IMR-90 (cell line): ENCODE data around the gene PRPF4. TPM values are rescaled to one million over a fixed set of nuclear protein-coding genes. Genes with fewer than 3 reads are reported as not detected.

Experiments
- ATAC-seq: fragments of 200-7000 bp; cut with Tn5 transposase; 2 replicates; pipeline ENCODE4 v1.9.1; 2020; ENCODE audit warnings: low read depth, mild to moderate bottlenecking, moderate library complexity
- BruUV-seq: library from RNA; stranded (reverse); fragments of 400-500 nt; replicated peaks from 2 replicates; lab custom pipeline; 2021; lab: Mats Ljungman, UMichigan
- CTCF ChIA-PET: fragments of 300-600 bp; formaldehyde crosslinking; extraction: SDS; loops from one replicate; lab custom pipeline; 2021; ENCODE audit warnings: antibody characterized with exemption; lab: Yijun Ruan, JAX
- POLR2A ChIA-PET: fragments of 300-600 bp; sonication (Branson Sonifier 250); formaldehyde crosslinking; loops from one replicate; lab custom pipeline; 2022; ENCODE audit warnings: antibody characterized with exemption; ENCODE audit not compliant: unreplicated experiment; lab: Charles Lee
- DNase-seq: peaks from one replicate; pipeline ENCODE4 v3.0.0; 2013
- H2AFZ ChIP-seq: replicated peaks from 2 replicates; pipeline ENCODE3; 2013; ENCODE audit warnings: low read length, mild to moderate bottlenecking; ENCODE audit not compliant: poor library complexity
- H2AK5ac ChIP-seq: 2 replicates; pipeline ENCODE4 v1.6.1; 2013; ENCODE audit warnings: low read depth, low read length, inconsistent platforms
- H2AK9ac ChIP-seq: replicated peaks from 2 replicates; pipeline ENCODE3; 2013; ENCODE audit warnings: mild to moderate bottlenecking, low read depth, low read length, moderate library complexity; ENCODE audit not compliant: poor library complexity
- H2BK120ac ChIP-seq: 2 replicates; pipeline ENCODE4 v1.6.1; 2013; ENCODE audit warnings: low read depth, low read length, inconsistent platforms
- H2BK15ac ChIP-seq: 3 replicates; pipeline ENCODE4 v1.6.1; 2013; ENCODE audit warnings: low read depth, low read length, inconsistent platforms
- H2BK20ac ChIP-seq: 2 replicates; pipeline ENCODE4 v1.6.1; 2013; ENCODE audit warnings: low read depth, mild to moderate bottlenecking, inconsistent platforms, low read length, moderate library complexity
- H2BK5ac ChIP-seq: 2 replicates; pipeline ENCODE4 v1.6.1; 2013; ENCODE audit warnings: mild to moderate bottlenecking, low read depth, low read length, inconsistent platforms; ENCODE audit not compliant: poor library complexity, severe bottlenecking
- H3K14ac ChIP-seq: replicated peaks from 2 replicates; pipeline ENCODE4 v1.6.1; 2013; ENCODE audit warnings: low read depth, low read length, inconsistent platforms
- H3K18ac ChIP-seq: 2 replicates; pipeline ENCODE4 v1.6.1; 2013; ENCODE audit warnings: low read depth, low read length, control low read depth
- H3K23ac ChIP-seq: 2 replicates; pipeline ENCODE4 v1.6.1; 2013; ENCODE audit warnings: low read depth, low read length, inconsistent platforms
- H3K27ac ChIP-seq: 2 replicates; pipeline ENCODE4 v1.5.1; 2013; ENCODE audit warnings: mild to moderate bottlenecking, control low read depth, low read length; ENCODE audit not compliant: insufficient read depth
- H3K27me3 ChIP-seq: 2 replicates; pipeline ENCODE4 v1.6.1; 2013; ENCODE audit warnings: low read length; ENCODE audit not compliant: control insufficient read depth, insufficient read depth
- H3K36me3 ChIP-seq: 2 replicates; pipeline ENCODE4 v1.6.1; 2013; ENCODE audit warnings: low read length, mixed read lengths; ENCODE audit not compliant: control insufficient read depth, insufficient read depth
- H3K4ac ChIP-seq: 2 replicates; pipeline ENCODE4 v1.6.1; 2013; ENCODE audit warnings: low read depth, low read length, inconsistent platforms
- H3K4me1 ChIP-seq: 2 replicates; pipeline ENCODE4 v1.6.1; 2013; ENCODE audit warnings: low read length, mixed read lengths; ENCODE audit not compliant: control insufficient read depth, insufficient read depth
- H3K4me2 ChIP-seq: 2 replicates; pipeline ENCODE4 v1.6.1; 2013; ENCODE audit warnings: low read depth, mild to moderate bottlenecking, control low read depth, low read length, moderate library complexity
- H3K4me3 ChIP-seq: 2 replicates; pipeline ENCODE4 v1.5.1; 2013; ENCODE audit warnings: low read depth, mild to moderate bottlenecking, control low read depth, low read length, moderate library complexity; ENCODE audit not compliant: insufficient read depth
- H3K56ac ChIP-seq: 2 replicates; pipeline ENCODE4 v1.6.1; 2013; ENCODE audit warnings: low read length, inconsistent platforms; ENCODE audit not compliant: insufficient read depth; ENCODE audit errors: extremely low read depth
- H3K79me1 ChIP-seq, 2 experiments: 2 replicates each; pipeline ENCODE4 v1.6.1; 2013; ENCODE audit warnings: low read length in 2 of 2, inconsistent platforms in 1 of 2, low read depth in 1 of 2
- H3K9ac ChIP-seq: 2 replicates; pipeline ENCODE4 v1.6.1; 2013; ENCODE audit warnings: low read depth, low read length, control low read depth
- H3K9me1 ChIP-seq: 2 replicates; pipeline ENCODE4 v1.6.1; 2013; ENCODE audit warnings: low read length, inconsistent platforms; ENCODE audit not compliant: insufficient read depth
- H3K9me3 ChIP-seq: 2 replicates; pipeline ENCODE4 v1.6.1; 2013; ENCODE audit warnings: low read length; ENCODE audit not compliant: control insufficient read depth, insufficient read depth
- H4K20me1 ChIP-seq: 2 replicates; pipeline ENCODE4 v1.6.1; 2013; ENCODE audit warnings: low read length, inconsistent platforms; ENCODE audit not compliant: insufficient read depth
- H4K5ac ChIP-seq: 2 replicates; pipeline ENCODE4 v1.6.1; 2013; ENCODE audit warnings: mild to moderate bottlenecking, low read depth, low read length, control low read depth
- H4K8ac ChIP-seq, 2 experiments: 2 replicates each; pipeline ENCODE4 v1.6.1; 2013; ENCODE audit warnings: low read depth in 2 of 2, low read length in 2 of 2, control low read depth in 1 of 2, inconsistent platforms in 1 of 2
- H4K91ac ChIP-seq: 2 replicates; pipeline ENCODE4 v1.6.1; 2013; ENCODE audit warnings: low read depth, low read length, inconsistent platforms; ENCODE audit not compliant: insufficient read depth
- ELK1 ChIP-seq: fragments of 150-350 bp; IDR thresholded peaks from 2 replicates; pipeline ENCODE4 v1.6.1; 2016; ENCODE audit warnings: low read depth, mild to moderate bottlenecking, low read length, moderate library complexity, borderline replicate concordance
- MAFK ChIP-seq: IDR thresholded peaks from 2 replicates; pipeline ENCODE4 v1.6.1; 2012; ENCODE audit warnings: low read depth, low read length, improper control_type of control experiment
- MAZ ChIP-seq: IDR thresholded peaks from 2 replicates; pipeline ENCODE4 v1.6.1; 2012; ENCODE audit warnings: low read depth, mild to moderate bottlenecking, low read length, improper control_type of control experiment, moderate library complexity, borderline replicate concordance
- WGBS, 2 experiments: methylation state at CpG; one replicate each; pipeline versions ENCODE4 v1.1.5 to v1.1.7; 2013; ENCODE audit warnings: missing lambda C conversion rate in 2 of 2; ENCODE audit not compliant: insufficient read length in 1 of 2; ENCODE audit errors: extremely low coverage in 2 of 2; 5-methylcytosine and 5-hydroxymethylcytosine counted together
- dilution Hi-C: fragments of 300-500 bp; cut with HindIII; formaldehyde crosslinking; loops from one replicate; pipeline ENCODE4 v1.14.3; 2018; ENCODE audit warnings: low sequenced_read_pairs; ENCODE audit not compliant: unreplicated experiment
- in situ Hi-C: fragments of 300-500 bp; cut with MboI; formaldehyde crosslinking; loops from 3 replicates; pipeline ENCODE4 v1.14.3; 2019; ENCODE audit warnings: low sequenced_read_pairs, inconsistent platforms, mixed read lengths
- intact Hi-C: fragments of 100-400 bp; cut with micrococcal nuclease; formaldehyde crosslinking; loops from 2 replicates; pipeline ENCODE4 v1.10.0; 2022
- polyA plus RNA-seq, 3 experiments: library from polyadenylated mRNA; depleted of rRNA; stranded (reverse); fragments of >200 nt; gene quantifications; 2 replicates each; pipeline ENCODE4 v1.2.3, GENCODE V29; 2012; ENCODE audit warnings: low replicate concordance in 1 of 3
- total RNA-seq: library from RNA; depleted of rRNA; stranded (reverse); fragments of >200 nt; gene quantifications from 2 replicates; pipeline ENCODE4 v1.2.3, GENCODE V29; 2012

PRPF4 gene
- total and polyA plus RNA-seq, 2 of the 4 experiments (the other 2 are of a cell fraction) = 21.4 to 38.0 TPM

- TF ChIP-seq ELK1 = no peak
These were observed 13.4 kb upstream of the PRPF4 start (continued) for GRCh38 chr9:113261917-113262671.

GRCh38 chr9:113266174-113266573 is 9.3 kb upstream of the PRPF4 start:
- CTCF ChIA-PET = no interaction called here
- DNase-seq = no peak

More at GRCh38 chr9:113266174-113266573, 9.3 kb upstream of the PRPF4 start:
- Histone ChIP-seq H2BK20ac (no peak overlapping the region), H3K9me3 (no peaks in the 10 kb centered on the region), H2BK15ac (no peak overlapping the region), H3K79me1 (peaks cover 0 to 10% of the 10 kb centered on the region in 2 experiments; a peak in 1 of 4 replicates), H3K14ac (no peak overlapping the region), H3K4me3 (no peak overlapping the region), H4K20me1 (no peaks in the 10 kb centered on the region), H3K4me2 (no peak overlapping the region), H3K18ac (no peak overlapping the region), H2AFZ (no peak overlapping the region), H3K56ac (no peak overlapping the region), H3K36me3 (peaks cover 33% of the 10 kb centered on the region), H2AK5ac (no peak overlapping the region), H2AK9ac (no peak overlapping the region), H4K8ac (no peak overlapping the region), H4K91ac (no peak overlapping the region), H3K9me1 (no peaks in the 10 kb centered on the region), H3K23ac (no peak overlapping the region), H3K27ac (no peak overlapping the region), H3K9ac (no peak overlapping the region), H2BK5ac (no peak overlapping the region), H3K4me1 (no peaks in the 10 kb centered on the region), H3K4ac (no peak overlapping the region), H2BK120ac (no peak overlapping the region), H3K27me3 (no peaks in the 10 kb centered on the region), H4K5ac (no peak overlapping the region)
- no peak for ATAC-seq
- intact Hi-C loops = loop anchor here (10.0 kb wide), 1 partner anchor 71 kb away; no protein-coding TSS in a partner anchor
- in situ Hi-C loops = no loop called here
- TF ChIP-seq MAZ (no peak), MAFK (no peak)
- POLR2A ChIA-PET = no interaction called here
- dilution Hi-C loops = no loop called here
- no TSS peak for BruUV-seq
- no CpG with 5 or more reads among the region's 3 CpGs for WGBS, 2 experiments
